Left lung (tissue), 10 donors: ENCODE measurements around the gene AGT. TPM values are rescaled to one million over a fixed set of nuclear protein-coding genes. Genes with fewer than 3 reads are reported as not detected.

Source experiments
- ATAC-seq: fragments of 200-7000 bp; cut with Tn5 transposase; one replicate; pipeline ENCODE4 v1.9.1; 2020; ENCODE audit warnings: moderate library complexity
- DNase-seq, 4 donors: peaks; one replicate each; pipeline ENCODE4 v3.0.0-alpha.2; 2013 to 2020
- H3K27ac ChIP-seq, 2 donors: fragments of 200-600 bp; sonication (generic) in 1 of 2; one replicate each; pipeline versions ENCODE4 v1.5.0 to v1.8.0; 2020 to 2021
- H3K27me3 ChIP-seq, 2 donors: fragments of 200-600 bp; sonication (generic) in 1 of 2; one replicate each; pipeline versions ENCODE4 v1.5.0 to v1.8.0; 2020 to 2021
- H3K36me3 ChIP-seq, 2 donors: fragments of 200-600 bp; sonication (generic) in 1 of 2; one replicate each; pipeline versions ENCODE4 v1.5.0 to v1.8.0; 2020 to 2021
- H3K4me1 ChIP-seq, 2 donors: fragments of 200-600 bp; one replicate each; pipeline ENCODE4 v1.8.0; 2021
- H3K4me3 ChIP-seq, 2 donors: fragments of 200-600 bp; sonication (generic) in 1 of 2; one replicate each; pipeline versions ENCODE4 v1.5.0 to v1.8.0; 2020 to 2021; ENCODE audit warnings: mild to moderate bottlenecking in 1 of 2
- H3K9me3 ChIP-seq, 2 donors: fragments of 200-600 bp; sonication (generic) in 1 of 2; one replicate each; pipeline versions ENCODE4 v1.5.0 to v1.8.0; 2020 to 2021
- CTCF ChIP-seq, 2 donors: fragments of 200-600 bp; sonication (generic) in 1 of 2; IDR thresholded peaks; one replicate each; pipeline versions ENCODE4 v1.5.0 to v1.8.0; 2021; ENCODE audit warnings: antibody characterized with exemption in 2 of 2
- intact Hi-C, 2 donors: fragments of 100-400 bp; cut with DNase I; formaldehyde crosslinking; loops; one replicate each; pipeline versions ENCODE4 v1.11.2 to v1.14.2; 2022
- polyA plus RNA-seq, 6 donors: library from polyadenylated mRNA; unstranded; fragments of 120-200 nt; gene quantifications; one replicate each; pipeline ENCODE4 v1.2.1, GENCODE V29; 2013; ENCODE audit not compliant: insufficient read length in 6 of 6
- total RNA-seq, 2 donors: library from RNA; stranded (reverse); fragmentation: NEBNext Ultra II Directional; extraction: Animal tissue kit (Norgen Biotek cat#: 25700); gene quantifications; one replicate each; pipeline ENCODE4 v1.2.1, GENCODE V29; 2021
- donor health status: DM: no; HTN: yes; CAD: no.
- donor health status: DM: no; HTN: no; CAD: no.

The AGT gene
- total and polyA plus RNA-seq, 8 donors = 0.28 to 2.9 (median 0.71) TPM

- H3K27me3 ChIP-seq = no peaks in the 10 kb centered on the region
- intact Hi-C loops = no loop called here
- H3K4me3 ChIP-seq = no peak overlapping the region
- H3K27ac ChIP-seq = no peak overlapping the region
- no peak for DNase-seq
- TF ChIP-seq CTCF (IDR thresholded peaks at IDR 0.05) = no peak
- H3K36me3 ChIP-seq = peaks cover 0 to 86% of the 10 kb centered on the region in 2 donors
- peaks cover 5 to 12% of the 10 kb centered on the region in 2 donors for H3K4me1 ChIP-seq
- no peaks in the 10 kb centered on the region for H3K9me3 ChIP-seq
- ATAC-seq = peak; percentile 40
Measured at GRCh38 chr1:230682274-230682673, 31.6 kb downstream of the AGT start.

- Histone ChIP-seq H3K4me1 (peaks cover 5 to 12% of the 10 kb centered on the region in 2 donors), H3K27ac (no peak overlapping the region), H3K36me3 (peaks cover 0 to 80% of the 10 kb centered on the region in 2 donors), H3K27me3 (no peaks in the 10 kb centered on the region), H3K9me3 (no peaks in the 10 kb centered on the region), H3K4me3 (no peak overlapping the region)
- ATAC-seq (peak; percentile 85), DNase-seq (peak in 2 of 4 donors; percentile 36 to 66)
- TF ChIP-seq CTCF (IDR thresholded peaks at IDR 0.05) = no peak
- intact Hi-C loops = no loop called here
Measured at GRCh38 chr1:230681599-230681998, 32.3 kb downstream of the AGT start.

GRCh38 chr1:230680300-230681025 lies 33.5 kb downstream of the AGT start:
- ATAC-seq = no peak
- intact Hi-C loops = no loop called here
- no peak for DNase-seq
- no peak for TF ChIP-seq CTCF (IDR thresholded peaks at IDR 0.05)
- Histone ChIP-seq H3K4me3 (no peak overlapping the region), H3K4me1 (peaks cover 5 to 12% of the 10 kb centered on the region in 2 donors), H3K36me3 (peaks cover 0 to 80% of the 10 kb centered on the region in 2 donors), H3K9me3 (no peaks in the 10 kb centered on the region), H3K27ac (no peak overlapping the region), H3K27me3 (no peaks in the 10 kb centered on the region)

- intact Hi-C loops = no loop called here
- H3K27ac ChIP-seq = no peak overlapping the region
- ATAC-seq (no peak), DNase-seq (no peak)
- TF ChIP-seq CTCF (IDR thresholded peaks at IDR 0.05) = no peak
- H3K9me3 ChIP-seq = no peaks in the 10 kb centered on the region
- no peaks in the 10 kb centered on the region for H3K27me3 ChIP-seq
- no peak overlapping the region for H3K4me3 ChIP-seq
- H3K4me1 ChIP-seq = peaks cover 5 to 12% of the 10 kb centered on the region in 2 donors
- peaks cover 0 to 80% of the 10 kb centered on the region in 2 donors for H3K36me3 ChIP-seq
Measured at GRCh38 chr1:230679825-230680224, 34.1 kb downstream of the AGT start.

GRCh38 chr1:230679192-230679591 lies 34.7 kb downstream of the AGT start:
- TF ChIP-seq CTCF (IDR thresholded peaks at IDR 0.05) = no peak
- H3K36me3 ChIP-seq = peaks cover 0 to 77% of the 10 kb centered on the region in 2 donors

More at GRCh38 chr1:230679192-230679591, 34.7 kb downstream of the AGT start:
- H3K9me3 ChIP-seq = no peaks in the 10 kb centered on the region
- H3K4me3 ChIP-seq = no peak overlapping the region
- ATAC-seq (no peak), DNase-seq (no peak)
- H3K27me3 ChIP-seq = no peaks in the 10 kb centered on the region
- intact Hi-C loops = no loop called here
- peaks cover 5 to 12% of the 10 kb centered on the region in 2 donors for H3K4me1 ChIP-seq
- no peak overlapping the region for H3K27ac ChIP-seq
